Colonic mucosa (tissue), 4 donors: ENCODE measurements around the gene ARHGEF3. TPM values are rescaled to one million over a fixed set of nuclear protein-coding genes. Genes with fewer than 3 reads are reported as not detected.

ENCODE experiments used
- DNase-seq: peaks from one replicate; pipeline ENCODE4 v3.0.0-alpha.2; 2020
- H3K27ac ChIP-seq: fragments of 200-600 bp; one replicate; pipeline ENCODE4 v1.8.0; 2021
- H3K27me3 ChIP-seq: fragments of 200-600 bp; one replicate; pipeline ENCODE4 v1.8.0; 2021
- H3K36me3 ChIP-seq: fragments of 200-600 bp; one replicate; pipeline ENCODE4 v1.8.0; 2021
- H3K4me1 ChIP-seq: fragments of 200-600 bp; one replicate; pipeline ENCODE4 v1.8.0; 2021; ENCODE audit warnings: mild to moderate bottlenecking
- H3K4me3 ChIP-seq: fragments of 200-600 bp; one replicate; pipeline ENCODE4 v1.8.0; 2021
- H3K9ac ChIP-seq, 2 donors: one replicate each; pipeline ENCODE4 v1.7.0; 2013; ENCODE audit warnings: control low read depth in 2 of 2, low read depth in 2 of 2, low read length in 2 of 2
- H3K9me3 ChIP-seq: fragments of 200-600 bp; one replicate; pipeline ENCODE4 v1.8.0; 2021
- CTCF ChIP-seq: fragments of 200-600 bp; IDR thresholded peaks from one replicate; pipeline ENCODE4 v1.8.0; 2022; ENCODE audit warnings: antibody characterized with exemption, mild to moderate bottlenecking
- intact Hi-C: fragments of 100-400 bp; cut with DNase I; formaldehyde crosslinking; loops from one replicate; pipeline ENCODE4 v1.14.1; 2022
- total RNA-seq, 2 donors: library from RNA; stranded (reverse); fragmentation: NEBNext Ultra II Directional in 1 of 2; extraction: Animal tissue kit (Norgen Biotek cat#: 25700) in 1 of 2; gene quantifications; one replicate each; pipeline ENCODE4 v1.2.1, GENCODE V29; 2021
- donor health status: healthy.
- donor health status: DM: no; HTN: no; CAD: no.
- donor health status: DM: no; HTN: no; CAD: no.

The ARHGEF3 gene
- total RNA-seq, 2 donors from 2014 or later = 10.2 to 14.7 TPM

- Histone ChIP-seq H3K27me3 (no peaks in the 10 kb centered on the region), H3K9ac (no peak overlapping the region), H3K36me3 (no peaks in the 10 kb centered on the region), H3K4me3 (no peak overlapping the region), H3K4me1 (no peaks in the 10 kb centered on the region), H3K27ac (no peak overlapping the region), H3K9me3 (no peaks in the 10 kb centered on the region)
- no peak for DNase-seq
- intact Hi-C loops = no loop called here
- TF ChIP-seq CTCF = no peak
Measured at GRCh38 chr3:56833022-56833421, 31.3 kb upstream of the ARHGEF3 start.

GRCh38 chr3:56831572-56831971 lies 29.8 kb upstream of the ARHGEF3 start:
- Histone ChIP-seq H3K9me3 (no peaks in the 10 kb centered on the region), H3K36me3 (no peaks in the 10 kb centered on the region), H3K27ac (no peak overlapping the region), H3K4me1 (no peaks in the 10 kb centered on the region), H3K9ac (no peak overlapping the region), H3K4me3 (no peak overlapping the region), H3K27me3 (no peaks in the 10 kb centered on the region)
- intact Hi-C loops = no loop called here
- TF ChIP-seq CTCF = no peak
- DNase-seq = no peak

- intact Hi-C loops = no loop called here
- no peak for TF ChIP-seq CTCF
- Histone ChIP-seq H3K4me1 (no peaks in the 10 kb centered on the region), H3K9ac (no peak overlapping the region), H3K36me3 (no peaks in the 10 kb centered on the region), H3K27ac (no peak overlapping the region), H3K4me3 (no peak overlapping the region), H3K9me3 (no peaks in the 10 kb centered on the region), H3K27me3 (no peaks in the 10 kb centered on the region)
- DNase-seq = no peak
Measured at GRCh38 chr3:56830884-56831283, 29.1 kb upstream of the ARHGEF3 start.

GRCh38 chr3:56829533-56829932 lies 27.8 kb upstream of the ARHGEF3 start:
- H3K27ac ChIP-seq = no peak overlapping the region
- no peaks in the 10 kb centered on the region for H3K4me1 ChIP-seq
- intact Hi-C loops = no loop called here
- no peak for TF ChIP-seq CTCF
- H3K4me3 ChIP-seq = no peak overlapping the region
- no peaks in the 10 kb centered on the region for H3K27me3 ChIP-seq
- H3K36me3 ChIP-seq = no peaks in the 10 kb centered on the region
- H3K9ac ChIP-seq = no peak overlapping the region
- H3K9me3 ChIP-seq = no peaks in the 10 kb centered on the region
- no peak for DNase-seq

- TF ChIP-seq CTCF = no peak
- Histone ChIP-seq H3K4me1 (no peaks in the 10 kb centered on the region), H3K27me3 (no peaks in the 10 kb centered on the region), H3K36me3 (no peaks in the 10 kb centered on the region), H3K4me3 (no peak overlapping the region), H3K9ac (no peak overlapping the region), H3K9me3 (no peaks in the 10 kb centered on the region), H3K27ac (no peak overlapping the region)
- intact Hi-C loops = no loop called here
- DNase-seq = no peak
Measured at GRCh38 chr3:56826831-56827722, 25.3 kb upstream of the ARHGEF3 start.
